WERI-Rb-1 (cell line): Measurements from ENCODE around the gene STXBP5.
A peak's percentile ranks its signal among the peaks of the same experiment; 100 is the strongest.

Experiments used
- DNase-seq: peaks from one replicate; pipeline ENCODE4 v3.0.0-alpha.2; 2020
- H3K27ac ChIP-seq: fragments of 250-450 bp; sonication (Bioruptor Pico); 2 replicates; pipeline ENCODE4 v1.5.1; 2020; ENCODE audit warnings: mild to moderate bottlenecking, moderate library complexity
- H3K27me3 ChIP-seq: fragments of 250-450 bp; sonication (Bioruptor Pico); 2 replicates; pipeline ENCODE4 v1.5.1; 2021; ENCODE audit warnings: mild to moderate bottlenecking, low read depth, moderate library complexity; ENCODE audit not compliant: insufficient read depth, severe bottlenecking
- H3K36me3 ChIP-seq: fragments of 250-450 bp; sonication (Bioruptor Pico); 2 replicates; pipeline ENCODE4 v1.5.1; 2020; ENCODE audit warnings: mild to moderate bottlenecking, moderate library complexity
- H3K4me3 ChIP-seq: 2 replicates; pipeline ENCODE4 v1.5.1; 2011; ENCODE audit warnings: low read depth, mild to moderate bottlenecking, control low read depth, low read length
- H3K9me3 ChIP-seq: fragments of 250-450 bp; sonication (Bioruptor Pico); 2 replicates; pipeline ENCODE4 v1.5.1; 2021; ENCODE audit warnings: mild to moderate bottlenecking, moderate library complexity; ENCODE audit not compliant: severe bottlenecking
- CTCF ChIP-seq: IDR thresholded peaks from 2 replicates; pipeline ENCODE4 v1.5.1; 2011; ENCODE audit warnings: low read depth, mild to moderate bottlenecking, control low read depth, inconsistent platforms, low read length

Gene STXBP5

GRCh38 chr6:147194652-147195411 is 9.4 kb upstream of the STXBP5 start:
- DNase-seq: no peak

GRCh38 chr6:147195510-147195909 is 8.7 kb upstream of the STXBP5 start:
- no peak for TF ChIP-seq CTCF
- Histone ChIP-seq H3K27ac (no peak overlapping the region), H3K27me3 (no peaks in the 10 kb centered on the region), H3K9me3 (no peaks in the 10 kb centered on the region), H3K36me3 (no peaks in the 10 kb centered on the region), H3K4me3 (no peak overlapping the region)
- DNase-seq: no peak

More at GRCh38 chr6:147194652-147195411, 9.4 kb upstream of the STXBP5 start:
- Histone ChIP-seq H3K4me3 (no peak overlapping the region), H3K9me3 (no peaks in the 10 kb centered on the region), H3K27me3 (no peaks in the 10 kb centered on the region), H3K27ac (no peak overlapping the region), H3K36me3 (no peaks in the 10 kb centered on the region)
- no peak for TF ChIP-seq CTCF

- H3K27ac ChIP-seq: no peak overlapping the region
- DNase-seq: no peak
Observed at GRCh38 chr6:147195987-147196386, 8.2 kb upstream of the STXBP5 start.

GRCh38 chr6:147200711-147201110 is 3.5 kb upstream of the STXBP5 start:
- Histone ChIP-seq H3K9me3 (no peaks in the 10 kb centered on the region), H3K27ac (no peak overlapping the region), H3K27me3 (no peaks in the 10 kb centered on the region), H3K4me3 (no peak overlapping the region), H3K36me3 (no peaks in the 10 kb centered on the region)
- TF ChIP-seq CTCF: no peak
- DNase-seq: no peak

More at GRCh38 chr6:147195987-147196386, 8.2 kb upstream of the STXBP5 start:
- TF ChIP-seq CTCF: no peak
- no peaks in the 10 kb centered on the region for H3K9me3 ChIP-seq
- no peak overlapping the region for H3K4me3 ChIP-seq
- no peaks in the 10 kb centered on the region for H3K27me3 ChIP-seq
- H3K36me3 ChIP-seq: no peaks in the 10 kb centered on the region

GRCh38 chr6:147201885-147202515 is 2.2 kb upstream of the STXBP5 start:
- H3K27ac ChIP-seq: peak overlapping the region; percentile 15
- no peaks in the 10 kb centered on the region for H3K27me3 ChIP-seq
- peak overlapping the region; percentile 63 for H3K4me3 ChIP-seq
- no peaks in the 10 kb centered on the region for H3K9me3 ChIP-seq
- no peaks in the 10 kb centered on the region for H3K36me3 ChIP-seq
- DNase-seq: peak; percentile 66
- no peak for TF ChIP-seq CTCF
